ENCODE results near the gene DISP2.
A peak's percentile ranks its signal among the peaks of the same experiment; 100 is the strongest.

The DISP2 gene

GRCh38 chr15:40320931-40321371, 37.1 kb upstream of the DISP2 start:
- H3K4me3 ChIP-seq = no peak overlapping the region
- intact Hi-C loops (cut with DNase I; ENCODE audit: low total_unique reads) = loop anchor here (2.0 kb wide), 1 partner anchor 46 kb away; no protein-coding TSS in a partner anchor
- TF ChIP-seq CTCF (IDR thresholded peaks at IDR 0.05) = peak; percentile 82 to 87
- DNase-seq = peak; percentile 70
- no peaks in the 10 kb centered on the region for H3K9me3 ChIP-seq
- peaks cover 0 to 9% of the 10 kb centered on the region in 2 donors for H3K27me3 ChIP-seq
- H3K36me3 ChIP-seq = no peaks in the 10 kb centered on the region
- H3K27ac ChIP-seq = peak overlapping the region in 1 of 2 donors; percentile 90
- peaks cover 0 to 31% (median 17%) of the 10 kb centered on the region in 4 donors for H3K4me1 ChIP-seq

GRCh38 chr15:40322531-40323238, 35.3 kb upstream of the DISP2 start:
- no peaks in the 10 kb centered on the region for H3K27me3 ChIP-seq
- peak in 1 of 2 donors; percentile 82 for DNase-seq
- peaks cover 0 to 46% (median 34%) of the 10 kb centered on the region in 4 donors for H3K4me1 ChIP-seq
- no peak for TF ChIP-seq CTCF (IDR thresholded peaks at IDR 0.05)
- intact Hi-C loops (cut with DNase I; ENCODE audit: low total_unique reads) = loop anchor here (1.0 kb wide), 1 partner anchor 18 kb away; the partner anchor contains the start of gene CCDC9B
- peak overlapping the region; percentile 75 to 97 for H3K4me3 ChIP-seq
- no peaks in the 10 kb centered on the region for H3K9me3 ChIP-seq
- peak overlapping the region; percentile 90 to 92 for H3K27ac ChIP-seq
- no peaks in the 10 kb centered on the region for H3K36me3 ChIP-seq

- Histone ChIP-seq H3K36me3 (no peaks in the 10 kb centered on the region), H3K4me3 (peak within 1 kb of the TSS; percentile 75 to 97), H3K9me3 (no peaks in the 10 kb centered on the region), H3K27ac (peak within 1 kb of the TSS; percentile 90 to 92), H3K27me3 (no peaks in the 10 kb centered on the region), H3K4me1 (peaks cover 0 to 53% (median 41%) of the 10 kb centered on the region in 4 donors)
- DNase-seq = peak; percentile 84 to 97
- peak; percentile 77 for TF ChIP-seq CTCF (IDR thresholded peaks at IDR 0.05)
- intact Hi-C loops (cut with DNase I; ENCODE audit: low total_unique reads) = loop anchor here (1.0 kb wide), 1 partner anchor 17 kb away; the partner anchor contains the start of gene CCDC9B
These were observed 34.6 kb upstream of the DISP2 start, which contains the start of gene INAFM2 for GRCh38 chr15:40323239-40323952. Gene INAFM2 (plus strand): TSS chr15:40323692. CDS start chr15:40324056, 364 bp downstream.

- intact Hi-C loops (cut with DNase I; ENCODE audit: low total_unique reads) = loop anchor here (1.0 kb wide), 1 partner anchor 16 kb away; the partner anchor contains the start of gene CCDC9B
- Histone ChIP-seq H3K9me3 (no peaks in the 10 kb centered on the region), H3K4me1 (peaks cover 0 to 61% (median 49%) of the 10 kb centered on the region in 4 donors), H3K4me3 (peak overlapping the region; percentile 75 to 97), H3K27me3 (no peaks in the 10 kb centered on the region), H3K27ac (peak overlapping the region; percentile 90 to 92), H3K36me3 (no peaks in the 10 kb centered on the region)
- DNase-seq = peak in 1 of 2 donors; percentile 77
- no peak for TF ChIP-seq CTCF (IDR thresholded peaks at IDR 0.05)
These were observed 33.8 kb upstream of the DISP2 start for GRCh38 chr15:40323953-40324937.

GRCh38 chr15:40325188-40325587, 32.8 kb upstream of the DISP2 start:
- H3K27me3 ChIP-seq = no peaks in the 10 kb centered on the region
- peak in 1 of 2 donors; percentile 59 for DNase-seq
- no peaks in the 10 kb centered on the region for H3K36me3 ChIP-seq
- peak overlapping the region; percentile 75 to 97 for H3K4me3 ChIP-seq
- no peak for TF ChIP-seq CTCF (IDR thresholded peaks at IDR 0.05)
- intact Hi-C loops (cut with DNase I; ENCODE audit: low total_unique reads) = no loop called here
- peak overlapping the region; percentile 90 to 92 for H3K27ac ChIP-seq
- H3K4me1 ChIP-seq = peaks cover 0 to 71% (median 59%) of the 10 kb centered on the region in 4 donors
- H3K9me3 ChIP-seq = no peaks in the 10 kb centered on the region
